Cortex of kidney (tissue), 1 donor: ENCODE results near the gene GRHL3.

Source experiments
- DNase-seq: peaks from one replicate; lab custom pipeline; 2025; lab: John Stamatoyannopoulos, UW

The GRHL3 gene

DNA sequence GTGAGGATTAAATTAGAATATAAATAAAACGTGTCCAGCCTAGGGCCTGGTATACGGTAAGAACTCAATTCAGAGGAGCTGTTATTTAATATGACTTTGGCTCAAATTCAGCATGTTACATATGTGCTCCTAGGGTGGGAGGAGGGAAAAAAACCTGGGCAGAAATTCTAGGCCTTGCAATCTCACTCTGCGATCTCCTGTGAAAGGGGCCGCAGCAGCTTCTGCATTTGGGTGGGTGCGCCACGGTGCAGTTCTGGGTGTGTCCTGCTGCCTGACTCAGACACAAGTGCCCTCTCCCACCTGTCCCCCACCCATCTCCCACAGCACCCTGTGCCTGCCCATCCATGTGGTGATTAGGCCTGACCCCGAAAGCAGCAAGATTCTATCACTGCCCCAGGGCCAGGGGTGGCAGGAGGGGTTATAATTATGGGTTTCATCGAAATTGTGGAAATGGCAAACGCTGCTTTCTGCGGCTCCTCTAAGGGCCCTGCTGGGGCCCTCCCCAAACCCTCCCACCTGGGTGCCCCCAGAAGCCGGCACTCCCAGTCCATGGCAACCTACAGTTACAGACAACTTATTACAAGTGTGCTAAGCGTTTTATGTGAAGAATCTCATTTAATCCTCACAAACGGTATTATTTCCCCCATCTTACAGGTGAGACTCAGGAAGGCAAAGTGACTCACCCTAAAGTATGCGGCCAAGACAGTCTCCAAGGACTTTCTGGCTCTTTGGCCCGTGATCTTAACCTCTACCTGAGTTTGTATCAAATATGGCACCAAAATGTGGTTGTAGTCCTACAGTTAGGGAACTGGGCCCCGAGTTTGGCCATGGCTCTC lies 25.5 kb upstream of the GRHL3 start:
- no peak for DNase-seq

DNA sequence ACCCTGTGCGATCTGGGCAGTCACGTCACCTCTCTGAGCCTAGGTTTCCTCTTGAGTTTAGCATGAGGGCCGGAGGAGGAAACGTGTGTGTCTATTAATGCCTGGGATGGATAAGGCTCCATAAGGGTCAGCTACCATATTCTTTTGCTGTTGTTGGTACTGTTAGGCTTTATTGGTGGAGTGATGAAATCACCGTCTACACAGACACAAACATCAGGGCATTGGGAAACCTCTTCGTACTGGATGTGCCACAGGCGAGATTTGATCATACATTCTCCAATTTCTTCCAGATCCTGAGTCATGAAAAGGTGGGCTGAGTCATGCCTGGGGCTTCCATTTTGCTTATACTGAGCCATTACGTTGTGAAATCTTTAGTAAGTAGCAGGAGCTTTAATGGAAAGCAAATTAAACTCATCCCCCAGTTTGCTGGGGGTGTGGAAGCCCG lies 24.9 kb upstream of the GRHL3 start:
- no peak for DNase-seq

DNA sequence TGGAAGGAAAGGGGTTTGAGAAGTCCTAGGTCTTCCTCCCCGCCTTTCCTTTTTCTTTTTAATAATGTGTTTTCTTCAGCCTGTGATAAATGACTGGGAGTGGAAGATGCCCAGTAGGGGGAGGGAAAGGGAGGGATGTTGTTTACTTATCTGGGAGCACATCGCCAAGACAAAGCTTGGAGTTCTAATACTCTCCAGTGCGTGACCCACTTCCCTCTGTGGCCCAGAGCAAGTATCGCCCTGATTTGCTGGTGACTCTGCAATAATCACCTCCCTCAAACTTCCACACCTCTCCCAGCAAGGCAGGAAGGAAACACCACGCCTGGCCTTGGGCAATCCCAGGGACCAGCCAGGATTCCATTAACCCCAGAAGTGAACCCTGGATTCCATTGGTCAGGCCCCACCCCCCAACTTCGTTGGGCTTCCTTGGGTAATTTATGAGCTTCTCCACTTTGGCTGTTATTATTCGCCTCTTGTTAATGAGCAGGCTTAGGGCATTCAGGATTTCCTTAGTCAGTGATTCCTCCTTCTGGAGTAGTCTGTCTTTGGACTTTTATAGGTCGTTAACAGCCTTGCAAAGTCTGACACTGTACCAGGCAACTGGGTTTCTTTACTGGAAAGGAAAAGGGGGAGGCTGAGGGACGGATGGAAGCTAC lies 24.3 kb upstream of the GRHL3 start:
- DNase-seq, result no peak

DNA sequence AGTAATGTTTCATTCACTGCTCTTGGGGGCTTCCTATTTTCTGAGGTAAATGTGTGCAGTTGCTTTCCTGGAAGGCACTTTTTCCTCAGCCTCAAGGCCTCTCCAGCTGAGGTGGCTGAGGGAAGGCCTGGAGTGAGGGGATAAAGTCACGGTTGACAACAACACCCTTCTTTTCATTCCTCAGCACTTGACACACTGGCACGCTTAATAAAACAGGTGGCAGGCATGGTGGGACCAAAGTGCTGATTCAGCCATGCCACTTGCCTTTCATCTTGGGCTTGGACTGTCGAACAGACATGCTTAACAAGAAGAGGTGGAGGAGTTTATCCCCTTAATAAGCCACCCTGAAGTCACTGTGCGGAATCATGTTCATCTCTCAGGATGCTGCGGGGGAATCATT lies 23.6 kb upstream of the GRHL3 start:
- no peak for DNase-seq

DNA sequence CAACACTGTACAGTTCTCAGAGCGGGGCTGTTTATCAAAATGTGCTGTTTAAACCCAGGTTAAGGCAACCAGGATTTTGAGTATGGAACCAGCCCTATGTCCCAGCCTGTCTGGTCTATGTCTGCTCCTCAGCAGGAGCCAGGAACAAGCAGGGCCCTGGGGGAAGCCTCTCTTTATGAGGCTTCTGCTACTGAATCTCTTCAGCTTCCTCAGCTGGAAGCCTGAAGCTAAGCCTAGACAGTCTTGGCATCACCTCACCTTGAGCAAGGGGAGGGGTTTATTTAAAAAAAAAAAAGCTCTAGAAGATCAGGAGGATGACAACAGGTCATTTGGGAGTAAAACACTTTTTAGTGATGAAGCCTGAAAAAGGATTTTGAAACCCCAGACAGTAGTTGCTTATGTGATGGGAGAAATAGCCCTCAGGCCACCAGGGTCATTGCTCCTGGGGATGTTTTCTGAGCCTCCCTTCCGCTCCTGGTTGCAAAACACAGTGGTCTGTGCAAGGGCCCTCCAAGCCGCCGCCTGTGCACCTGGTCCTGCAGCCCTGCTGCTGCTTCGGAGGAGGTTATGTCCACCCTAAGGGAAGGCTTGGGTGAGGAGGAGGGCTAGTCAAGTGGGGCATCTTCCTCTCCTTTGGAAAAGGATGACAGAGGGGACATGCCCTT lies 21.8 kb upstream of the GRHL3 start:
- no peak for DNase-seq

DNA sequence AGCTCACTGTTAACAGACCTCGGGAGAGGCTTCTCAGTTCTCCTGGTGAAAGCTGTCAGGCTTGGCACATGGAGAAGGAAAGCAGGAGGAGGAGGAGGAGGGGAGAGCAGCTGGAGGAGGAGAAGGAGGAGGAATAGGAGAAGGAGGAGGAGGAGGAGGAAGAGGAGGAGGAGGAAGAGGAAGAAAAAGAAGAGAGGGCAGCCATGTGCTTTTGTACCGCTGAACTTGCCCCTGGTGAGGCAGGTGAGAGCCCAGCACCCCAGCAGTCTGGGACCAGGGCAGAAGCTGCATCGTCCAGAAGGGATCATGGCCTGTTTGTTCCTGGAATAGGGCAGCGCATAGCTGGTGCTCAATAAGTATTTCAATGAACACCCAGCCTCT lies 21.3 kb upstream of the GRHL3 start:
- DNase-seq, result no peak

DNA sequence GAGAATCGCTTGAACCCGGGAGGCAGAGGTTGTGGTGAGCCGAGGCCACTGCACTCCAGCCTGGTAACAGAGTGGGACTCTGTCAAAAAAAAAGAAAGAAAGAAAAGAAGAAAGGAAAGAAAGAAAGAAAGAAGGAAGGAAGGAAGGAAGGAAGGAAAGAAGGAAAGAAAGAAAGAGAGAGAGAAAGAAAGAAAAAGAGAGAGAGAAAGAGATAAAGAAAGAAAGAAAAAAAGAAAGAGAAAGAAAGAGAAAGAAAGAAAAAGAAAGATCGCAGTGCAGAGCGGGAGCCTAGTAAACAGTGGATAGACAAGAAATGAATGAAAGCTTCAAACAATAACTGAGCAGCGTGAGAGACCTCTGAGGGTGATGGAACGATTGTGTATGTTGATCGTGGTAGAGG lies 20.6 kb upstream of the GRHL3 start:
- DNase-seq, result no peak

DNA sequence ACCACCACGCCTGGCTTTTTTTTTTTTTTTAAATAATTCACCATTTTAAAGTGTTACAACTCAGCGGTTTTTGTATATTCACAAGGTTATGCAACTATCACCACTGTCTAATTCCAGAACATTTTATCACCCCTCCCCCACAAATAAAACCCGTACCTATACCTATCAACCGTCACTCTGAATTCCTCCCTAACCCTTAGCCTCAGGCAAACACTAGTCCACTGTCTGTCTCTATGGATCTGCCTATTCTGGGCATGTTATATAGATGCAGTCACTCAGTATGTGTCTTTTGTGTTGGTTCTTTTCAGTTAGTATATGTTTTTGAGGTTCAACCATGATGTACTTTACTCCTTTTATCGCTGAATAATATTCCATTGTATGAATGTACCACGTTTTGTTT lies 19.3 kb upstream of the GRHL3 start:
- no peak for DNase-seq

DNA sequence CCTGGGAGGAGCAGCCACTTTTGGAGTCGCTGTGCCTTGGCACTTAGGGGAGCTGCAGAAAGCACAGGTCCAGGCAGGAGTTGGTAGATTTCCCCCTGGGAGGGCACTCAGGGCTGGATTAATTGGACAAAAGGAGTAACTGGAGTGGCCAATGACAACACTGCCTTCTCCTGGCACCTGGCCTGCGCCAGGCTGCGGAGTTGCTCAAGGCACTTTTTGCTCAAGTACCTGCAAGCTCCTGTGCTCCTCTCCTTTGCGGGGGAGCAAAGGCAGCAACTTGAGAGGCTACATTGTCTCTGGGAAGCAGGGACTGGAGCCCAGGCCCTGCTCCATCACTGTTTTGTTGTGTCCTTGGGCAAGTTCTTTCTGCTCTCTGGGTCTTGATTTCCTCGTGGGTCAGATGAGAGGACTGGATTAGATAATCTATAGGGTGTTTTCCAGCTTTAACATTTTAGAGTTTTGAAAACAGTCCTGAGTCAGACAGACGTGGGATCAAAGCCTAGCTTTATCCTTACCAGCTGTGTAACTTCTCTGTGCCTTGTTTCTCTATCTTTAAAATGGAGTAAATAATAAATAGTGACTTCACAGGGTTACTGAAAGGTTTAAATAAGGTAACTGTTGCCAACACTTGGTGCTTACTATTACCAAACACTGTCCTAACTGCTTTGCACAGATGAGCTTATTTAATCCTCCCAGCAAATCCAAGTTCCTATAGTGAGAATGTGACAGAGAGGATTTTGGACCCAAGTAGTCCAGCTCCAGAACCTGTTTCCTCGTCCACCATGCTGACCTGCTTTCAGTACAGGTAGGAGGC lies 18.0 kb upstream of the GRHL3 start:
- DNase-seq, result no peak

DNA sequence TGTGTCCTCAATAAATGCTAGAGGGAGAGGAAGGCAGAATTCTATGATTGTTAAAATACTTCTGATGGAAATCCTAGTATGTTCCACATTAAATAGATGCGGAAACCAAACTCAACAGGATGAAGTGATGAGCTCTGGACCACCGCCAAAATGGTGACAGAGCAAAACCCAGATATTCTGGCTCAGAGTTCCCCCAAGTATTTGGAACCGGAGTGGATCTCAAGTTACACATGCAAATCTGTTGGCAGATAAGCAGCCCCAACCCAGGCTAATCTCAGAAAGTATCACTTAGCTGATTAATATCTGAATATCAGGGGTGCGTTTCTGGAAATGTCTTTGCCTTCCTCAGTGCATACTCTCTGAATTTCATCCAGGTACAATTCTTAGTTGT lies 17.4 kb upstream of the GRHL3 start:
- DNase-seq, result no peak

DNA sequence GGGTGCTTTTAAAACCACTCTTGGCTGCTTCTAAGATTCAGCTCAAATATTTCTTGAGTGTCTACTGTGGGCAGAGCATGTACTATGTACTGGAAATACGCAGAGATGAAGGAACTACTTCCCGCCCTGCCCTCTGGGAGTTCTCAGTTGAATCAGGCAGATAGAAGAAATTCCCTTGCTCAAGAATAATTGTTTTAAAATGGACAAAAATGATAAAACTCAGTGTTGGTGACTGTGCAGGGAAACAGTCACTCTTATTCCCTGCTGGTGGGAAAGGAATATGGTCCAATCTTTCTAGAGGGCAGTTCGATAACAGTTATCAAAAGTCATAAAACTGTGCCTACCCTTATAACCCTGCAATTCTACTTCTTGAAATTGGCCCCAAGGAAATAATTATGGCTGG lies 16.9 kb upstream of the GRHL3 start:
- no peak for DNase-seq

DNA sequence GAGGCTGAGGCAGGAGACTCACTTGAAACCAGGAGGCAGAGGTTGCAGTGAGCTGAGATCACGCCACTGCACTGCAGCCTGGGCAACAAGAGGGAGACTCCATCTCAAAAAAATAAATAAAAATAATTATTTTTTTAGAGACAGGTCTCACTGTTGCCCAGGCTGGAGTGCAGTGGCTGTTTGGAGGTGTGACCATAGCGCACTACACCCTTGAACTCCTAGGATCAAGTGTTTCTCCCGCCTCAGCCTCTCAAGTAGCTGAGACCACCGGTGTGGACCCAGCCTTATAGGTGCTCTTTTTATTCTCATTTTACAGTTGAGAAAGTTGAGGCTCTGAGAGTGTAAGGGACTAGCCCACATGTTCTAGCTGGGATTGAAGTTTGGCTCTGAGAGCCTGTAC lies 15.6 kb upstream of the GRHL3 start:
- DNase-seq, result no peak

DNA sequence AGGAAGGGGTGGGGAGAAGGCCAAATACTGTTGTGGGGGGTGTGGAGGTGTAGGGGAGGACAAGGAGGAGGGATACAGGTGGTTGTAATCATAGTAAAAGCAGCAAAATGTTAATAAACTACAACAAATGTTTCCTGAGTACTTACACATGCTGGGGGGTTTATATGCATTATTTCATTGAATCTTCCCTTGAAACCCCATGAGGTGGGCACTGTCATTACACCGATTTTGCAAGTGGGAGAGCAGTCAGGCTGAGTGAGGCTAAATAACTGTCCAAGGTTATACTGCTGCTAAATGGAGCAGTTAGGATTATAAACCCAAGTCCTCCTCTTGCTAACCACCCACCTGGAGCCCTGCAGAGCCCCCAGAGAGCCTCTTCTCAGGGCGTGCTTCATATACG lies 14.4 kb upstream of the GRHL3 start:
- no peak for DNase-seq

DNA sequence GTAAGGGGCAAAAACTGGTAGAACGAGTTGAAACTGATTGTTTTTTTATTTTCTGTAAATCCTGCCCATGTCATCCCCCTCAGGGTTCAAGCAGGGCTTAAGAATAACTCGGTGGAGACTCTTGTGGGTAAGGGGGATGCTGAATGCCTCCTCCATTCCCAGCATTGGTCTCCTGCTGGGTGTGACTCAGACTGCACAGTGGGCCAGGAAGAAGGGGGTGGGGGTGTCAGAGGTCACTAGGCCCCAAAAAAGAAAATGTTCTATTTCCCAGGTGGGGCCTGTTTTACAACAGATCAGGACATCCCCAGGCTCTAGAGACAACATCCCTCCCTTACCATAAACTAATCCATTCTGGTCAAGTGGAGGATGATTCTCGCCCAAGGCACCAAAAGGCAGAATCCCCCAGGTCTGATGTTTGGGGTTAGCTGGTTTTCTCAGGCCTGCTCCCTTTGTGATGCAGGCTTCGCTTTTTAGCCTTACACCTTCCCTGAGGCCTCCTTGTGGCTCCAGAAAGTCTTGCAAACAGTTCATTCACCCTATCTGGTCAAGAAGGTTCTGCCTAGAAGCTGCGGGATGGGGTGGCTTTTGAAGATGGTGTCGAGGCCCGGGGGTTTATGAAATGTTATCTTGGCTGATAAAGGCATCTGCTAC lies 10.7 kb upstream of the GRHL3 start:
- DNase-seq, result no peak

DNA sequence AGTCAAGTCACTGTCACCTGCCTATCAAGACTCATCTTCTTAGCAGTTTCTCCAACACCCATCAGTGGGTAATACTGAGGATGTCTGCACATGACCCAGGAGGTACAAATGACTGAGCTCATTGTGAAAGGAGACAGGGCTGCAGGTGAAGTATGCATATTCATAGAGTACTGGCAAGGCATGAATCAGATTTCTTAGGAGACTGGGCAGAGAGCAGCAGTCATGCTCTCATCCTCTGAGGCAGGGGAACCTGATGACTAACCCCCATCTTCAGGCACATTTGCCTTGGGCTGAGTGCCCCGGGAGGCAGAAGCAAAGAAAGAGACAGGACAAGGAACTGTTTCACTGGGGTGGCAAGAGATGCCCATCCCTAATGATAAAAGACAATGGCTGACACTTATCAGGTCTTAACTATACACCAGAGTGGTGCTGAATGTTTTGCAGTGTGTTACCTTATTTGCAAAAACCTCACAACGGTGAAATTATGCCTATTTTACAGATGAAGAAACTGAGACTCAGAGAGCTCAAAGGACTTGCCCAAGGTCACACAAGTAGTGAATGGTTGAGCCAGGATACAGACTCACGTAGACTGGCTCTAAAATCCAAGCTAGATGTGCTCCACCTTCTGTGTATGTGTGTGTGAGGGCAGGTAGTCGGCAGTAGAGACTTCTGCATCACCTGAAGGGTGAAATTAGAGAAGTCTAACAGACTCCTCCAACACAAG lies 9.2 kb upstream of the GRHL3 start:
- DNase-seq, result no peak

DNA sequence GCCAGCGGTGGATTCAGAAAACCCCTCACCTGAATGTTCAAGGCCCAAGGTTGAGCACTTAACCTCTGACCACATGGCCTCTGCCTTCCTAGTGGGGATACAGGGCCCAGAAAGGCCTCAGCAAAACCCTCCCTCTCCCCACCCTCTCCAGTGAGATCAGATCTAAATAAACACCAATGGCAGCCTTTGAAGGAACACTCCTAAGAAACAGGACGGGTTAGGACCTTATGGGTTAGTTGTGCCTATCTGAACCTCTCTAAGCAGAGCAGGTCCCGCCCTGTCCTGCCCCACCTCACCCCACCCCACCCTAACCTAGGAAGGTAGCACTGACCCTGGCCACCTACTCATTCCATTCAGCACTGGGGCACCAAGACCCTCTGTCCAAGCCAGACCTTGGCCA lies 7.9 kb upstream of the GRHL3 start:
- DNase-seq, result no peak

DNA sequence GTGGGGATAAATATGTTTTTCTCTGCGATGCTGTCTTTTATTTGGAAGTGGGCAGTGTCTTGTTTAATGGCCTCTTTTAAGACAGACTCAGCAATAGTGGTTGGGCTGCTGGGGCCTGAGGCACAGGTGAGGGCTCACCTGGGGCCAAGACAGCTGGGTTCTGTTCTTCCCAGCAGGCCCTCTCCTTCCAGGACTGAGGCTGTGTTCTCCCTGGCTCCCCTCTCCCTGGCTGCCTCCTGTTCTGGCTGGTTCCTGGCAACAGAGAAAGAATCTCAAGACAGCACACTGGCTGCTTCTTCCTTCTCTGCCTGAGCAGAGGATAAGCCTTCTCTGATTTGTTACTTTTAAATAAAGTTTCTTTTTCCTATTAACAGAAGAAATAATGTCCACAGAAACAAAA lies 7.4 kb upstream of the GRHL3 start:
- DNase-seq, result no peak

DNA sequence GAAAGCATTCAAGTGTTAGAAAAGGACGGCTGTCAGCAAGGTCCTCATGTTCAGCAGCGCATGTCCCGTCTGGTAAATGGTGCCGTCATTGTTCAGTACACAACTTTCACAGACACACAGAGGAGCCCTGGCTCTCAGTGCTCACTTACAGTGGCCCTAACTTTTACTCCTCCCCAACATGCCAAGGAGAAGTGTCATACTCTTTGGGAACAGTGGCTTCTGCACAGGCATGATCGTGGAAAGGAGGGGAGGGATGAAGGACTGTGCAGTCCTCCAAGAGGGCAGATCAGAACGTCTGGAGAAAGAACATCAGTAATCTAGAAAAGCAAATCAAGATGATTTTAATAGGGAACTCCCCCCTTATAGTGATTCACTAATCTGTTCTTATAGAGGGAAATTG lies 3.8 kb upstream of the GRHL3 start:
- DNase-seq, result no peak

DNA sequence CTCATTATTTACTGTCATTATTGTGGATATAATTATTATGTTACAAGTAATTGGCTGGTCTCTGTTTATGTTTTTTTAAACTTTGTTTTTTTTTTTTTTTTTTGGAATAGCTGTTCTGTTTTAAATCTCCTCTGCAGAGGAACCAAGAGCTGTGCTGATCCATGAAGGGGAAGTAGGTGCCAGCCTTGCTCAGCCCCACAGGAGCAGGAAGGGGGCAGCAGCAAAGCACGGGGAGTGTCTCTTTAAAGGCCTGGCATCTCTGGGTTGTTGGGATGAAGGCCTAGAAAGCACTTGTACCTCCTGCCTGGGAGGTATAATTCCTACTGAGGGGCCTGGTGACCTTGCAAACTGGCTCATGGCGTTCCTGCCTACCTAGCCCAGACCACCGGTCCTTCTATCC lies 2.5 kb upstream of the GRHL3 start:
- no peak for DNase-seq

DNA sequence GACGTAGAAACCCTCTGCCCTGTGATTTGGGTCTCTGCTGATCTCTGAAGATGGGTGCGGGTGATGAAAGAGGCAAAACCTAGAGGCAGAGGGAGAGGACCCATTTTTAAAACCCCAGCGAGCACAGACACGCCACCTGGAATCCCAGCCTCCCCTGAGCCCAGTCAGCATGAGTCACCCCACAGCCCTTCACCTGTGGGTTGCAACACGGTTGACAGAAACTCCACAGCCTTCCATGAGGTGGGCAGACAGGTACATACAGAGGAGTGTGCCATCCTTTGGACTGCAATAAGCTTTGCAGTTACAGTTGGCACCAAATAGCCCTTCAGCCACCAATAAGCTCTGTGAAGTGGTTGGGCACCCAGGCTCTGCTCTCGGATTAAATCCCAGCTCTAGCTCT lies 2.1 kb upstream of the GRHL3 start:
- DNase-seq, result no peak

DNA sequence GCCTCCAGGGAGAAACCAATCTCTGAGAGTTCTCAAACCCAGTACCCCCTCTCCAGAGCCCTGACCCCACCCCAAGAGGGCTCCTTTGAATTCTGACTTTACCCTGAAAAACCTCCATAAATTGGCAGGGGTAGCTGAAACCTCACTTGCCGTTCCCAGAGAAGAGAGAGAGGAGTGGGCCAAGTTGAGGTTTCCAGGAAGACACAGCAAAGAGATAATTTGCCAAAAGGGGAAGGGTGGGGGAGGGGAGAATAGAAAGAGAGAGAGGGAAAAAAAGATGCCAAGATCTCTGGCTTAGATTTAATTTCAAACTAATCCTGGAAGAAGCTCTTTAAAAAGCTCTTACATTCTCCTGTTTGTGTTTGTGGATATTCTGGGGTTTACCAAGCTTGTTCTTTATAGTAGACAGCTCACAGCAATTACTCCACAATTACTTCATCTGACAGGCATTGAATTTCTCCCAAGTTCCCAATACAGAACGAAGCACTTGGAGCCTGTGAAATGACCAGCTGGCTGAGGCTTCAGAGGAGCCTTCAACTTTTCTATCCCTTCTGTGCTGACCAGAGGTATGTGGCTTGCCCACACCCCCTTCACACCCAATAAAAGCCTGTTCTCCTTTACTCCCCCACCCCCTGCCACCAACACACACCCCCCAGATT lies 1.1 kb upstream of the GRHL3 start:
- DNase-seq, result no peak
